ENCODE data around the gene LECT2.

LECT2 gene

DNA sequence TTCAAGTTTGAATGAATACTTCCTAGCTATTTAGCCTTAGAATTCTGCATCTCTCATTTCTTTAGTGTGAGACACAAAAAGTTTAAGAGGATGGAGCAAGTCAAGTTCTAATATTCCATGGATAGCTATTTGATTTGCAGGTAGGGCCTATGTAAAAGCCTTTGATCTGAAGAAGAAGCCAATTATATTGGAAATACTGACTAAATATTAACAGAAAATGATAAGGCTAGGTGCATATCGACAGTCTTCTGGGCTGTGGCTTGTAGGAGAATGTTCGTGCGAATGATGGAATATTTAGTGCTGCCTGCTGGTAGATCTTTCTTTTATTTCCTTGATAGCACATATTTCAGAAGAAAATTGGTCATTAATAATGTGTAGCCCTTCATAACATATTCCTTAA, at the start of gene LECT2:
Gene LECT2 (minus strand): TSS at position 85 of the 400 bp plus-strand sequence. CDS start 150 bp downstream, outside the sequence.
- DNase-seq, result no peak

DNA sequence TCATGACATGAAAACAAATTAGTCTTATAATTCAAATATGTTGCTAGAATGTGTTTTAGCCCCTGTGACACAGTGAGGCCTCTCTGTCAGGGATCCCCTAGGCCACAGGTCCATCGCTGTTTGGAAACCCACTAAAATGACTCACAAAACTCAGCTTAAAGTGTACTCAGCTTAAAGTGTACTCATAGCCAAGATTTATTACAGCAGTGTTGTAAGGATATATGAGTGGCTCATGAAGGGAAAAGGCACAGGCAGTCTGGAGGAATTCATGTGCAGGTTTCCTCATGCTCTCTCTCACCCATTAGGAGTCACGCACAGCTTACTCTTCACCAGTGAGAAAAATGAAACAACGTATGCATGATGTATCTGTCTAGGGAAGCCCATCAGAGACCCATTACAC, 49.7 kb upstream of the LECT2 start:
- no peak for DNase-seq

DNA sequence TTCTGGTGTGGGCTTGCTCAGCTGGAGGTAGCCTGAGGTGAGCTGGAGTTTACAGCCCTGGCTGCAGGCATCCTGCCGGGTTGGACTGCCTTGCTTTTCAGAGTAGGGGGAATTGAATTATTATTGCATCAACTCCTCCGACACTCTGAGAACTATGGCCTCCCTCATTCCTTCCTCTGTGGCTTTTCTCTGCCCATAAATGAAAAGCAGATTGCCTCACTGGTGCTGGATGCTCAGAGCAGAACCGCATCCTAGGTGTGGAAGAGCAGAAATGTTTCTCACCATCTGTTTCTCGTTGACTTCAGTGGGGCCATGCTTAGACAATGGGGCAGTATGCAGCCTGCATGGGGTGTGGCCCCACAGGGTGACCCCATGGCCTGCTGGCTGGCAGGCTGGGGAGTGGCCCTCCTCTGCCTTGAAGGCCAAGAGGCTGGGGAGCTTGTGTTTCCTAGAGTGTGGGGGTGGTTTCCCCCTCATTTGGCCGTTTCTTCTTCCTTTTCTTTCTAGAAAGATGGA, 46.7 kb upstream of the LECT2 start:
- no peak for DNase-seq

DNA sequence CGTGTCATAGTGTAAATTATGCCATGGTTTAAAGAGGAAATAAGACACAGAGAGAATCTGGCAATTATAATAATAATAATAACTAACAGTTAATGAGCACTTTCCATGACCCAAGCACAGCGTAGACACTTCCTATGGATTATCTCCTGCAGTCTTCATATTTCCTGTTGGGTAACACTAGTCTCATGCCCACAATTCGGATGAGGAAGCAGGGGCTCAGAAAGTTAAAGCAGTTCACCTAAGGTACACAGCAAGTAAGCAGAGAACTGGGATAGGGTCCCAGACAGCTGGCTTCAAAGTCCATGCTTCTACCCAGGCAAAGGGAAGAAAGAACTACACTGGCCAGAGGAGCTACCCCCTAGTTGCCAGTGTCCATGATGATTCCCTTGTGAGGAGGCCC, 46.1 kb upstream of the LECT2 start:
- no peak for DNase-seq

DNA sequence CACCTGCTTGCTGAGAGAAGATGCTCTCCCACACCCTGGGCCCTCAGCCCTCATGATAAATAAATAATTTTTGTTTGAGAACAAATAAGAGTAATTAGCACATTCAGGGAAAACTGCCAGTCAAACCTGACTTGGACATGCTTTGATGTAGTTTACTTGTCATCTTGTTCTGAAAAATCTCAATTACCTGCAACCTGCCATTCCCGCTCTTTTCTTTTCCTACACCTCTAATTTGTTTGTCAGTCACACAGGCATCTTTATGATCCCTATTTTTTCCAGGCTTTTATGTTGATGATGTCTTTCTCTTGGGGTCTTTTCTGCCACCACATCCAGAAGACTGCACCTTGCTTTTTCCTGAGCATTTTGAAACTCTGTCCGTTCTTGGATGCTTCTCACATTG, 45.4 kb upstream of the LECT2 start:
- DNase-seq, result no peak

DNA sequence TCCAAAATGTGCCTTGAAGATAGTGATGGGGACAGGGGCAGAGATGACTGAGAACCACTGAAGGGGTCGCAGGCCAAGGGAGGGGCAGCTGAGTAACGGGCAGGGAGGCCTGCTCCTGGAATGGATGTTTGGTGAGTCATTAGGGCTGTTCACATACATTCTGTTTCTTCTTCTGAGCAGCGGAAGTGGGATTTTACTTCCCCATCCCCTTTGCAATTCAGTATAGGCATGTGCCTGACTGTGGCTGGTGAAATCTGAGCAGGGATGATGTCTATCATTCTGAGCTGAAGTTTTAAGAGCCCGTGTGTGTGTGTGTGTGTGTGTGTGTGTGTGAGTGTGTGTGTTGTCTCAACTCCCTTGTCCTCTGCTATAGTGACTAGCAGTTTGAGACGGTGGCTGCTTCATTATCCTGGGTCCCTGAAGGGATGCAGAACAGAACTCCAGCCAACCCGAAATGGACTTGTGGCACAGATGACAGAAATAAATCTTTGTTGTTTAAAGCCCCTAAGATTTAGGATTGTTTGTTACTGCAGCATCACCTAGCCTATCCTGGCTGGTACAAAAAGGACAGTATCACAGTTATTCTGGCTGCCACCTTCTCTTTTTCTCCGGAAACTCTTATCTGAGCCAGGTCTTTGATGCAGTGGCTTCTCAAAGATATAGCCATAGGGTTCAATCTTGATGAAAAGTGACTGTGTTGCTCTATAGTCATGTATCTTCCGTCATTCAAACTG, 44.8 kb upstream of the LECT2 start:
- no peak for DNase-seq

DNA sequence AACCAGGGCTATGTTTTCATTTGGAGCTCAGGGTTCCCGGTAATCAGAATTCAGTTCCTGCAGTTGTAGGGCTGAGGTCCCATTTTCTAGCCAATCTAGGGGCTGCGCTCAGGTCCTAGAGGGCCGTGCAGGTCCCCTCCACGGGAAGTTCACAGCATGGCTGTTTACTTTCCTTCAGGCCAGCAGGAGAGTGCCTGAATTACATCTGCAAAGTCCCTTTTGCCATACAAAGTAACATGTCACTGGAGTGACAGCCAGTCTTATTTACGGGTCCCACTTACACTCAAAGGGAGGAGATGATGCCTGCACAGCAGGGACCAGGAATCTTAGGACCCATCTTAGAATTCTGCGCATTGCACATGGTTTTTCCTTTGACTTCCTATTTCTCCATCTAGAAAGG, 44.1 kb upstream of the LECT2 start:
- DNase-seq, result no peak

DNA sequence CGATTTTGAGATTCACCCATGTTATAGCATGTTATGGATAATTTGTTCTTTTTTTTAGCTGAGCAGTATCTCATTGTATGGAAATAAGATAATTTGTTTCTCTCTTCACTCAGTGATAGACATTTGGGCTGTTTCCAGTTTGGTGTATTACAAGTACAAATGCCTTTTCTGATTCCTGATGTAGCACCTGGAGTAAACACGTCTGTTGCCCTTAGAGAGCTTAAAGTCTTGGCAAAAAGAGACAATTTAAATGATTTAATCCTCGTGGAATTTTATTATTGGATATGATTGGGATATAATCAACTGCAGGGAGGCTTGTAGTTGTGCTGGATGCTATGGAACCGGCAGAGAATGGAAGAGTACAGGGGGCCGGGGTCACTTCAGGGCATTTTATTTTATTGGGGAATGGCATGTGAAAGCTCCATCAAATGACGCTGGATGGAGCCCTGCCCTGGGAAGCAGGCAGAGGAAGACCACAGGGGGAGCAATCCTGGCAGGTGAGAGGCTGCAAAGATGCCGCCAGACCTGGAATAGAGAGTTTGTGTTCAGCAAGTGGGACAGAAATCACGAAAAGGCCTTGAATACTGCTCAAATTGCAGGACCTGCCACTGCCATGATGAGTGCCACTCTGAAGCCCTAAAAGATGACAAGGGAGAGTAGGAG, 43.0 kb upstream of the LECT2 start:
- no peak for DNase-seq

DNA sequence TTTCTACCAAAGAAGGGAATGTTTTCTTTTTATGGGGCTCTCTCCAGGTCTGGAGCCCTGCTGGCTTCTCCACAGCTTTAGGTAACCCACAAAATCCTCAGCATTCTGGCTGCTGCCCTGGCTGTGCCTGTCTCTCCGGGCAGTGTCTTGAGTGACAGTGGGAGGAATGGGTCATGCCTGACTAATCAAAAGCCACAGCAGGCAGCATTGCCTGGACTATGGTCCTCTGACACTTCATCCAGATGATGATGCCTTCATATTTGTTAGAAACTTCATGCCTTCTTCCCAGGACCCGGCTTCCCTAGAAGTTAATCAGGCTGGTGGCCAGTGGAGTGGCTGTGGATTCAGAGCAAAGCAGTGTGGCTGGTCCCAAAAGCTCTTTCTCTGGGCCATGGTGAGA, 41.8 kb upstream of the LECT2 start:
- no peak for DNase-seq

DNA sequence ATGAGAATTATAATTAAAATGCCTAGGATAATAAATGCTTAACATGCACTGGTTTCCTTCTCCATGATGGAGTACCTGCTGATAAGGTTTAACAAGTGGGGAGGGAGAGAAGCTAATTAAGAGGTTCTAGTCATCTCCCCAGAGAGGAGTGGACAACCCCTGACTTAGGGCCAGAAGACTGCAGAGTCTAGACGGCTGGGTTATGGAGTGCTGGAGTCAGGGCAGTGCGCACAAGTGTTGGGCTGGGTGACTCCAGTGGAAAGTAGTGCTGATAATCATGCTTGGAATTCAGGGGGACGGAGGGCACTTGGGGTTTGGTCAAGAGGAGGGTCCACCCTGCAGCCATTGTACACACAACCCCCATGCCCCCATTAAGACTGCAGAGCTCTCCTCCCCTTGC, 41.2 kb upstream of the LECT2 start:
- DNase-seq, result no peak

DNA sequence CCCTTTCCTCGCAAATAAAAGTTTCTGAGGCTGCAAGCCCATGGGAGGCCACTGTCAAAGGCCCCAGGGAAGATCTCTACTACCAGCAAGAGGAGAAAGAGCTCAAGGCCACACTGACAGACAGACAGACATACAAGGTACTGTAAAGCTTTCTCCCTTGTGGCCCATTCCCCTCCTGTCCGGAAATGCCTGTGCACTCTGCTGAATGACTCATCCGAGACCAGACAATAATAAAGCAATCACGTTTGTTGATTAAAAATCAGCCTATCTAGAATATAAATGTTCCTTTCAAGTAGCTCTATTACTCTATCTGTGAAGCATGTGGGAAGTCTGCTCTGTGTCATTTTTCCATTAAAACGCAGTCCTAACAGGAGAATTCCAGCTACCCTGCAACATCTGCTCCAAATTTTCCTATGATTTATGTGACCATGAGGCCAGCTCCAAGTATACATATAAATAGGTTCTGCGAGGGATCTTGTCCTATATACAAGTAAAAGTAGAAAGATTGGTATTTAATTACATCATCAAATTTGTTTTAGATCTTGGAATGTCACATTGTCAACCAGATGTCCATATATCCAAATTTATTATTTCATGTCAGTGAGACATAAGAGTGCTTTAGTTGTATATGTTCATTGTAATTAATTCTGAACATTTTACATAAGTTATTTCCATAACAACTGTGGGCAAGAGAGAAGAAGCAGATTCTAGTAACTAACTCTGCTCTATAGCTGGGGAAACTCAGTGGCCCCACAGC, 39.3 kb upstream of the LECT2 start:
- no peak for DNase-seq

DNA sequence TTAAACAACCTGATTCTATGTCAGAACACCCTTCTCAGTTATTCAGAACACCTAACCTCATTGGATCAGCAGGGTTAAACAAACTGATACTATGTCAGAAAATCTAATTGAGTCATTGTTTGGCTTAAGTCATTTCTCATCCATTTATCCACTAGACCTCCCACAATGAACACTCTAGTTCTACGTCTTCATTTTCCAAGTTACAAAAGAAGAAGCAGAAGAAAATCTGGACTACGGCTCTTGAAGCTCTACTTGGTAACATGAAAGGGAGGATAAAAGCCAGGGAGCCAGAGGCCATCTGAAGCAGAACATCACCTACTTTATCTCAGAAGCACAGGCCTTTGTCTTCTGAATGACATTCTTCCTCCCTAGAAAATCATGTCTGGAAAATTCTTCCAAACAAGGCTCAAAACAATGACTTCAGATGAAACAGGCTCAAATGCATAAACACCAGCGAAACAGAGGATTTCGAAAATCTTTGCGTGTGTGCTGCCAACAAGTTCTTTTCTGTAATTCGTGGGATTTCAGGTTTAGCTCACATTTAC, 38.6 kb upstream of the LECT2 start:
- no peak for DNase-seq

DNA sequence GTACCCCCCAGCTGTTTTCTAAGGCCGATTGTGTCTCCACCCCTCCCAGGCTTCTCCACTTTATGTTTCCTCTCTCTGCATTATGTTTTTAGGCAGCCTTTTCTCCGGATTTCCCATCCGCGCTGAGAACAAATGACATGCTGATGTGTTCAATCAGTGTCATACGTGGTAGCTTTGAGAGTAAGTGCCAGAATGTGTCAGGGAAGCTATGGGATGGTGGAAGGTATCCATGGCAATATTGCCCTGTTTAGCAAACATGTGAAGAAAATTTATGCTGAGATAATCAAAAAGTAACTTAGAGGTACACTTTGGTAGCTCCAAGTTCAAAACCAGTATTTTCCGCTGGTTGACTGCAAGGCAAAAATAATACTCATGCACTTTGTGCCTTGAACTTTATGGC, 36.6 kb upstream of the LECT2 start:
- DNase-seq, result no peak

DNA sequence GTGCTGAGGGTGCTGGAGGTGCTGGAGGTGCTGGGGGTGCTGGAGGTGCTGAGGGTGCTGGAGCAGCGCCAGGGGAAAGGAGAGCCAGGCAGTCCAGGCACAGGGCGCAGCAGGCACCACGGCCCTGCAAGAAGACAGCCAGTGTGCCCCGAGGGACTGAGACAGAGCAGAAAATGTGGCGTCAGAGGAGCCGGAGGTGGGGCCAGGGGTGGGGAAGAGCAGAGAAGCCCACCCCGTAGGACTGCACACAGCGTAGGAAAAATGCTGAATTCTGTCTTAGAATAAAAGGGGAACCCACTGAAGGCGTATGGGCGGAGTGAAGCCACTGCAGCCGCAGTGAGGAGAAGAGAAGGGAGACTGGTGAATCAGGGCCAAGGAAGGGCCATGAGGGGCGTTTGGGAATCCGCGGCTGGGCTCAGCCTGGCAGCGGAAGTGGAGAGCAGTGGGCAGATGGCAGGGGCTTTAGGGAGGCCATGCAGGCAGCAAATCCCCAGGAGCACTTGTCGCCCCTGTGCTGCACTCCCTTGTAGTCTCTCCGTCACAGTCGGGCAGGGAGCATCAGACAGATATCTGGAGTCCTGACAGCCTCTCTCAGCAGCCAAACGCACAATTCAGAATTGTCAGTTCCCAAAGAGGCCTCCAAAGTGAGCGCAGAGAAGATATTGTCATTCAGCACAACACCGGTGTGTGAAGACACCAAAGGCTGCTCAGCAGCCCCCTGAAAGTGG, 35.9 kb upstream of the LECT2 start:
- DNase-seq, result no peak

DNA sequence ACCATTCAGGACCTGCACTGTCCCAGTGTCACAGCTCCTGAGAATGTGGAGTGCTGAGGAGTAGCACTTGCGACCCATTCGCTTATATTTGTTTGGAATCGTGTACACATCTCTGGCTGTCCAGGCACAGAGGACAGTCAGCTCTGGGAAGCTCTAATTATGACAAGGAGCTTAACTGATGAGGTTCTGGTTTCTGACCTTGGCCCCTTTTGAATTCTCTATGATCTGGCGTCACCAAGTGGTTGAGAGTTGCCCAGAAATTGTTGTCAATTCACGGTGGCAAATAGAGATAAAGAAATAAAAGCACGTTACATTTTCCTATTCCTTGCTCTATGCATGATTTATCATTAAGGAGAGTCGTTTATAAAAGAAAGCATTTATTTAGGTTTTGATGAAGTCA, 34.9 kb upstream of the LECT2 start:
- no peak for DNase-seq

DNA sequence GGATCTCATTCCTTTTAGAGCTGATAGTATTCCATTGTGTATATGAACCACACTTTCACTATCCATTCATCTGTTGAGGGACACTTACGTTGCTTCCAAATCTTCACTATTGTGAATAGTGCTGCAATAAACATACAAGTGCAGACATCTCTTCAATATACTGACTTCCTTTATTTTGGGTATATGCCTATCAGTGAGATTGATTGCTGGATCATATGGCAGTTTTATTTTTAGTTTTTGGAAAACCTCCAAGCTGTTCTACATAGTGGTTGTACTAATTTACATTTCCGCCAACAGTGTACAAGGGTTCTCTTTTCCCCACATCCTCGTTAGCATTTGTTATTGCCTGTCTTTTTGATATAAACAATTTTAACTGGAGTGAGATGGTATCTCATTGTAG, 33.8 kb upstream of the LECT2 start:
- no peak for DNase-seq

DNA sequence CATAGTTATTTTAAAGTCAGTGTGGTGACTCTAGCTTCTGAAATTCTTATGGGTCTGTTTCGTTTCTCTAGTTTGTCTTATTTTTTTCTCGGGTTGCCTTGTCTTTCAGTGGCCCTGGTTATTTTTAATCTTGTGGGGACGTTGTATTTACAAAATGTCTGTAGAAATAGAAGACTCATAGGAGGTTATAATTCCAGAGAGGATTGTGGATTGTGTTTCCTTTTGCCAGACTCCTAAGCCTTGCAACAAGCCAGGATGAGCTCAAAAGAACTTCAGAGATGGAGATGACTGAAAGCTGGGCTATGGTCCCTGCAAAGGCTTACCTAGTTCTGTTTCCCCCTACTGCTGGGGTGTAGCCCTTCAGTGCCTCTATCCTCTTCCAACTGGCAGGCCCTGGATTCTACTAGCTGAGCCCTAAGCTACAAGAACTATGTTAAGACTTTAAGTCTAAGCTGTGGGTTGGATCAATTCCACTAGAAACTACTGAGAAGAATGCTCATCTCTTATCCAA, 32.2 kb upstream of the LECT2 start:
- no peak for DNase-seq

DNA sequence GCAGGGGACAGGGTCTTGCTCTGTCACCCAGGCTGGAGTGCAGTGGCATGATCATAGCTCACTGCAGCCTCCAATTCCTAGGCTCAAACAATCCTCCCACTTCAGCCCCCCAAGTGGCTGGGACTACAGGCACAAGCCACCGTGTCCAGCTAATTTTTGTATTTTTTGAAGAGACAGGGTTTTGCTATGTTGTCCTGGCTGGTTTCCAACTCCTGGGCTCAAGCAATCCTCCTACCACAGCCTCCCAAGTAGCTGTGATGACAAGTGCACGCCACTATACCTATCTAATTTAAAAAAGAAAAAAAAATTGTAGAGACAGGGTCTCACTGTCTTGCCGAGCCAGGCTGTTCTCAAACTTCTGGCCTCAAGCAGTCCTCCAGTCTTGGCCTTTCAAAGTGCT, 31.6 kb upstream of the LECT2 start:
- DNase-seq, result no peak

DNA sequence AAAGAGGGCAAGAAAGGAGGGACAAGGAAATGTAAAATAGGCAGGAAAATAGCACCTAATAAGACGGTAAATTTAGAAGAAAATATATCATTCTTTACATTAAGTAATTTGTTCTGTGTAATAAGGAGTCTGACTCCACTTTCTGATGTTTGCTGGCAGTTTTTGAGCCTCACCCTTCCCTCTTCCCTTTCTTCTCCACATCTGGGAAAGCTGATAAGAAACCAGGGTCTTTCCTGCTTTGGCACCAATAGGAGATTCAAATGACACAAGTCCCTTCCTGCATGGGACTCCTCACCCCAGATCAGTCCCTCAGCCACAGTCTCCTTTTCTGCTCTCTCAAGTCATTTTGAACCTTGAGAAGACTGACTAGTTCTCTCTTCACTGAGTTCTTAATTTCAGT, 31.2 kb upstream of the LECT2 start:
- no peak for DNase-seq

DNA sequence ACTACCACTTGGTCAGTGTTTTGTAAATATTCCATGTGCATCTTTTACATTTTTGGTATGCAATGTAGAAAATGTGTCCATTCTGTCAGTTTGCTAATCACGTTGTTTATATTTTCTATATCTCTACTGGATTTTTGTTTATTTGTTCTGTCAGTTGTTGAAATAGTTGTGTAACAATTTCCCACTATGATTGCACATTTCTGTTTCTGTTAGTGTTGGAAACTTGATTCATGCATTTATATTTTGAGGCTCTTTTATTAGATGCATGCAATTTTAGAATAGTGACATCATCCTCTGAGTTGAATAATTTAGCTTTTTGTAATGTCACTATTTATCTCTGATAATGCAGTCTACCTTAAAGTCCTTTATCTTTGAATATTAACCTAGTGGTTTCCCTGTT, 25.8 kb upstream of the LECT2 start:
- no peak for DNase-seq

DNA sequence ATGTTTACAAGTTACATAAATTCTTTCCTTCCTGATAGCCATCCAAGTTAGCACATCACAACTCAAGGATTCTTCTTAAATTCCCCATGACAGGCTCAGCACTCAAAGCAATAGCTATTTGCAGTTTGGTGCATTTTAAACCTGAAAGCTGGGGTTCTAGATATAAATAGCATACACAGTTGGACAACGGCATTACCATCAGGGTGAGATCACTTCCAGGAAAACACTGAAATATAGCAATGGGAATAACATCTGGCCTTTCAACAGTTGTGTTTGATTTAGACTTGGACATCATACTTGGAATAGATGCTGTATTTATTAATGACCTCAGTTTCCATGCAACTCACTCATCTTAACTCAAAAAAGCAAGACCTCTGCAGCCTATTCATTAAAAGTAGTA, 24.7 kb upstream of the LECT2 start:
- DNase-seq, result no peak

DNA sequence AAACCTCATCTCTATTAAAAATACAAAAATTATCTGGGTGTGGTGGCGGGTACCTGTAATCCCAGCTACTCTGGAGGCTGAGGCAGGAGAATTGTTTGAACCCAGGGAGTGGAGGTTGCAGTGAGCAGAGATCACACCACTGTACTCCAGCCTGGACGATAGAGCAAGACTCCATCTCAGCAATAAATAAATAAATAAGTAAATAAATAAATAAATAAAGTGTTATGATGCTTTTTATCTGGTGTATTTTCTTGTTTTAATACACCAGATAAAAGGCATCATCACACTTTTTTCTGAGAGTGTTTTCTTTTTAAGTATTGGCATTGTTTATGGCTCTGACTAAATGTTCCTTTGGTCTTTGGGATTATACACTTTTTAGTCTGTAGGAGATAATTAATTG, 24.2 kb upstream of the LECT2 start:
- no peak for DNase-seq

DNA sequence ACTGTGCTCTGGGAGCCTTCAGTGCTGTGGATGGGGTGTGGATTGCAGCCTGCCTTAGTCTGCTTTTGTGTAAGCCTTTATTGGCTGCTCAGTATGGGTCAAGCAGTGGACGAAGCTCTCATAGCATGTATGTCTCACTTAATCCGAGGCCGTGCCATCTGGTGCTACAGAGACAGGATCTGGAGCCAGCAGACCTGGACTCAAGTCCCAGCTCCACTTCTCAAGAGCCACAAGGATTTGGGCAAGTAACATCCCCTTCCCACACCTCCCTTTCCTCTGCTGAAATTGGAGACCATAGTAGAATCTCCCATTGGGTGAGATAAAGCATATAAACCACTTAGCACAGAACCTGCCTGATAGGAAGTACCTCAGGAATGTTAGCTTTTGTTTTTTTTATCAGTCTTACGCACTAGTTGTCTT, 23.4 kb upstream of the LECT2 start:
- DNase-seq, result no peak

Measured in midbrain (tissue), 1 donor.